Midbrain (tissue), 1 donor: Measurements from ENCODE around the gene CFAP65.

Experiments used
- DNase-seq: peaks from one replicate; lab custom pipeline; 2025; lab: John Stamatoyannopoulos, UW

Gene CFAP65

DNA sequence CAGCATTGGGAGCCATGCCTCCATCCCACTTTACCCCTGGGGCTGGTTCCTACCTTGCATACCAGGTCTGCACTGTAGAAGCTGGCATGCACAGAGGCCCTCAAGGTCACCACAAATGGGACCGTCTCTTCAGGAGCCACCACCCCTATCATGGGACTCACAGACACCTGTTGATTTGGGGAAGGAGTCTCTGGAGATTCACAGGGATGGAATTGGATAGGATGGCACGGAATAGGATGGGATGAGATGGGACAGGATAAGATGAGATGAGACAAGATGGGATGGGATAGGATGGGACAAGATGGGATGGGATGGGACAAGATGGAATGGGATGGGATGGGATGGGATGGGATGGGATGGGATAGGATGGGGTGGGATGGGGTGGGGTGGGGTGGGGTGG is 32.0 kb downstream of the CFAP65 start:
- DNase-seq: no peak

- DNase-seq: no peak
These were observed 37.3 kb downstream of the CFAP65 start for GRCh38 chr2:219003979-219004378.

DNA sequence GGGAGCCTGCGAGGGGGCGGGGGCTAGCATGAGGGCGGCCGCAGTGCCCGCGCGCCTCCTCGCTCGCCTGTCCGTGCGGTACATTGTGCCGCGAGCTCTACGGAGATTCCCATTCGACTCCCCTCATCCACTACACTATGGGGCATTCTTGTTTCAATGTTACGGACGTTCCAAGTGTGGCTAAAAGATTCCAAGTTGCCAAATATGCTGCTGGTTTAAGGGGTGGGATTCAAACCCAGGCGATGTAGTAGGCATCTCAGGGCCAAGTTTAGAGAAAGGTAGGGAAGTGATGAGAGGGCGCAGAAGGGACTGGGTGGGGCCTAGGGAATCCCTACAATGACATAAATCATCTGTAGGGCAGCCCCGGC is 38.1 kb downstream of the CFAP65 start:
- DNase-seq: no peak

DNA sequence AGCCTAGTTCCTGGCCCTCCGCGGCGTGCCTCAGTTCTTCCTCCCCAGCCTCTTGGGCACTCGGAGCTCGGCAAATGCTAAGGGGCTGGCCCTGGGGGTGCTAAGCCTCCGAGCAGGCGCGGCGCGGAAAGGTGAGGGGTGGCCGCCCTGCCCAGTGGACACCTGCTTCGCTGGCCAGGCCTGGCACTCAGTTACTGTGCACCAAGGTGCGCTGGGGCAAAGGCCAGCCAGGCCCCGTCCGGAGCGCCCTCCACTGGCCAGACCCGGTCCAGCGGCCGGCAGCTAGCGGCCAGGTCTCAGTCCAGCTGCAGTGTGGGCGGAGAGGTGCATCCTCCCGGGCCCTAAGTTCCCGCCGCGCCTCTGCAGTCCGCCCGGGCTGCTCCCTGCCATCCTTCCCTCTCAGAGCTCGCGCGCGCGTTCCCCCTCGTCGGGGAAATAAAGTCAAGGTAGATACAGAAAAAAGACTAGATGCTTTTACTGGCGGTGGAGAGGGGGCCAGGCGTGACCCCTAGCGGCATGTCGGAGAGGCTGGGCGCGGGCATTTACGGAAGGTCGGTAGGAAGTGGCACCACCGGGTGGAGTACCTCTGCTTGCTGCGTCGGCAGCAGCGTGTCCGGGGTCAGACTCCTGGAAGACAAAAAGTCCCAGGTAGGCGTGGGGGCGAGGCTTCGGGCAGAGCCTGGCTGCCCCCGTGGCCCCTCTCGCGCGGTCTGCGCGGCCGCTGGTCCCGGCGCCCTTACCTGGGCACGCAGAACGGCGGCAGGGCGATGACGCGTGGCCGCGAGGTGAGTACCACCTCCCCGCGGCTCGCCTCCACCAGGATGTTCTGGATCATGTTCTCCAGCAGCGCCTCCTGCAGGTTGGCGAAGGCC is 38.7 kb downstream of the CFAP65 start:
- no peak for DNase-seq

DNA sequence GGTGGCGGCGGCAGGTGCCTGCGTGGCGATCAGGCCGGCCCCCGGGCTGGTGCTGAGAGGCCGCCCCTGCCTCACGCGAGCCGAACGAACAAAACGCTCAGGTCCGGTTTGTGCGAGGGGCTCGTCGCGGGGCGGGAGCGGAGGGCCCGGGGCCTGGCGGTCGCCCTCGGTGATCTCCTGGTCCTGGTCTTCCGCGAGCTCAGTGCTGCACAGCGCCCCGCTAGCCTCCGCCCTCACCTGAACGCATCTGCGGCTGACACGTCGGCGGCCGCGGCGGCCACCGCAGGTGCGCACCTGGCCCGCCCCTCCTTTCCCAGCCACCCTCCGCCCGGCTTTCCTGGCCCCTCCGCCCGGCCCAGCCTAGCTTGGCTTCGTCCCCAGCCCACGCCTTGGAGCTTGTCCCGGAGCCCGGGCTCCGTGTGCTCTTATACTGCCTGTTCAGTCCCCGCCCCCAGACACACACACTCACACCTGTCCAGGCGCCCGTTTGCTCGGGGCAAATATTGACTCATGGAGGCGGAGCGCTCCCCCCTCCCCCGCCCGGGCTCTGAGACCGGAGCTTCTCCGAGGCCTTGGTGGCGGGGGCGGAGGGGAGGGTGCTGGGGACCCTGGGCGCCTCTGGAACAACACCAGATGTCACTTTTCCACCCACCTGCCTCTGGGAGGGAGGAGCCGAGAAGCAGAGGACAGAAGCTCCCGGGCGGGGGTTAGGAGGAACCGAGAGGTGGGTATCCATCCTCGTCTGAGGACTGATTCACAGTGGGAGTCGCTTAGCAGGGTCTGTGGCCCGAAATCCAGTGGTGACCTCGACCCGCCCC is 39.5 kb downstream of the CFAP65 start:
- DNase-seq: no peak

- no peak for DNase-seq
These were observed 40.2 kb downstream of the CFAP65 start for GRCh38 chr2:219001100-219001576.

DNA sequence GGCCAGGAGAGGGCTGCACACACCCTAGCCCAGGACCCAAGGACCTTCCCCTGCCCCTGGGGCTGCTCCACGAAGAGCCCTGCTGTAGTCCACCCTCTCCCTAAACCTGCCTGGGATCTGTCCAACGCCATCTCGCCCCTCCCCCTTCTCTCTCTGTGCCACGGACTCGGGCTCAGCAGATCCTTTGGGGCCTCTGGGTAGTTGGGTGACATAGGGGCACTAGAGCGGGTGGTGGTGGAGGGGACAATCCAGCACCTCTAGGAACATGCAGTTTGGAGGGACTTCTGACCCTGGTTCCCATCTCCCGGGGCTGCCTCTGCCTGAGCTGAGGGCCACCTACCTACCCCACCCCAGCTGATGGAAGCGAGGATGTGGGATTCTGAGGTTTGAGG is 40.8 kb downstream of the CFAP65 start:
- DNase-seq: no peak

DNA sequence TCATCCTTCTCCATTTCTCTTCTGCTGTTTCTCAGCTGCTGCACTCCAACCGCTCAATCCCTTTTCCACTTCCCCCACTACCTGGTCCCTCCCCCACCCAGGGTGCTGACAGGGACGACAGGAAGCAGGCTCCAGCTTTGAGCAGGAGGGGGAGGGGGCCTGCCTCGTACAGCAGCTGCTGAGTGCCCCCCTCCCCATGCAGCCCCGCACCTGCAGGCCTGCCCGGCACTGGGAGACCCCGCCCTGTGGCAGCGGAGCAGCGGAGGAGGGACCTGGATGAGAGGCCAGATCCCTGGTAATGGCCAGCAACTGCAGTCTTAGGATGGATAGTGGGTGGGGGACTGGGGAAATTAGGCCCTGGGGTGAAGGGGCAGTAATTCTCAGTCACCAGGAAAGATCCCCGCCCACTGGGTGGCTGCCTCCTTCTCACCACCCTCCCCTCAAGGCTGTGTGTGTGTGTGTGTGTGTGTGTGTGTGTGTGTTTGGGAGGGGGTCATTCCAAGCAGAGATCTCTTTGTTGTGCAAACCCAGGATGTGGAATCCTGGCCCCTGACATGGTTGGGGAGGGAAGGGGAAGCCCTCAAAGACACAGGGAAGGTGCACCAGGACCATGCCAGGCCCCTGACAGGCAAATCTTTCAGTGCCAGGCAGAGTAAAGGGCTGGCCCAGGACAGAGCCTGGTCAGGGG is 41.3 kb downstream of the CFAP65 start:
- DNase-seq: no peak

GRCh38 chr2:218999021-218999880 is 42.1 kb downstream of the CFAP65 start:
- no peak for DNase-seq

DNA sequence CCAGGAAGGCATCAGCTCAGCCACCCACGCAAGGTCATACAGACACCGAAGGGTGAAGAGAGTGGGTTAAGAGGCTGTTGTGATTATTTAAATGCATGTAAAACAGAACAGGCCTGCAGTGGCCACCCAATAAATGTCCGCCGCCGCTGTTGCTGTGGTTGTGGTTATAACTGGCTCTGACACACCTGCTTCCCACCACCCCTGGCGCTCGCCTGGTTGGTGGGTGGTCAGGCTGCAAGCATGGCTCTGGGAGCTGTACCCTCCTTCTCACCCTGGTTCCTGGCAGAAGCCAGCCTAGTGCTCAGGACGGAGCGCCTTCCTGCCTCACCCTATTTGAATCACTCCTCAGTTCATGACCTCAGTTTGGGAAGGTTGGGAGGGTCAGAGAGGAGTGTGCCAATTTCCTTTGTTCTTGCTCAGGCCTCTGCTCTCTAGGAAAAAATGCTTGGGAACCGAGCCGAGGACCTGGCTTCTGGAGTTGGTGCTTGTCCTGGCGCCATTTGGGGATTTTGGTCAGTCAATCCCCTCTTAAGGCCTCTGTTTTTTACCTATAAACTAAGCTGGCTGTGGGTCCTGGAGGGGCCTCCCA is 42.8 kb downstream of the CFAP65 start:
- DNase-seq: no peak

DNA sequence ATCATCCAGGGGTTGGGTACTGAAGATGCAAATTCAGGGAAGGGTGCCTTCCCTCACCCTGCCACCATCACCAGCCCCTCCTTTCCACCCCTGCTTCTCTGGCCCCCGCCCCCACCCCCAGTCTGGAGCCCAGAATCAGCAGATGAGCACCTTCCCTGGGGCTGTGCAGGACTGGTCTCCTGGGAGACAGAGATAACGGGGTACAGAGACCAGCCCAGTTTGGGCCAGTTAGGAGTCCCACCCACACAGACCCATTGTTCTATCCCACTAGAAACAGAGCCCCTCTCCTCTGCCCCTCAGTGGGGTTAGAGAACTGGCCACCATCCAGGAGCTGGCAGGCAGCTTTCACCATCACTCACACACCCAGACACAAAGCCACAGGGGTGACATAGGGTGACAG is 43.6 kb downstream of the CFAP65 start:
- no peak for DNase-seq

DNA sequence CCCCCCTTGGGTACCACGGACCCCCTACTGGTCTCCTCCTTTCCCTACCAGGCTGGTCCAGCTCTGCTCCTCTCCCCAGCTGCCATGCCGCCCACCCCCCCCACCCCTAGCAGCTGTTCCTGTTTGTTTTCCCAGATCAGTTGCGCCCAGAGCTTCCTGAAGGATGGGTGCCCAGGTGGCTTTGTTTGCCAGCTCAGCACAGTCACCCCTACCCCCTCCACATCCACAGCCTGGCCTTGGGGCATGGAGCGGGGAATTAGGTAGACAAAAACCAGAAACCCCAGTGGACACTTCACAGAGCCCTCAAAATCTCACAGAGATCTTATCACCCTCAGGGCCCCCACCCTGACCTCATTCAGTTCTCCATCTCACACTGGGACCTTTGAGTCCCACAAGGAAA is 44.4 kb downstream of the CFAP65 start:
- DNase-seq: no peak

GRCh38 chr2:218995972-218996711 is 45.2 kb downstream of the CFAP65 start:
- peak; percentile 89 for DNase-seq

DNA sequence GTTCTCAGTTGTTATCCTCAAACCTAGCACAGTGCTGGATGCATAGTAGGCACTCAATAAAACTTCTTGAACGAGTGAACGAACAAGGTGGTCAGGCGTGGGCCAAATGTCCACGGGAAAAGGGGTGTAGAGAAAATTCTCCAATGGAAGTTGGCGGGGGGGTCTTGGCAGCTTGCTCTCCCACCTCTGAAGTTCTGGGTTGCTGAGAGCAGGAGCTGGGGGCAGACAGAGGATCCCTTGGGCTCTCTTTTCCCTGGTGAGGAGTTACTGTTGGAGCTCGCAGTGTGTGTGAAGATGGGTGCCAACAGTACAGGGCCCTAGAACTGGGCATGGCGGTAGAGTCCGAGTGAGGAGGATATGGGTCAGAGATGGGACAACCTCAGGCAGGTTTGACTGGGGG is 45.8 kb downstream of the CFAP65 start:
- DNase-seq: no peak

DNA sequence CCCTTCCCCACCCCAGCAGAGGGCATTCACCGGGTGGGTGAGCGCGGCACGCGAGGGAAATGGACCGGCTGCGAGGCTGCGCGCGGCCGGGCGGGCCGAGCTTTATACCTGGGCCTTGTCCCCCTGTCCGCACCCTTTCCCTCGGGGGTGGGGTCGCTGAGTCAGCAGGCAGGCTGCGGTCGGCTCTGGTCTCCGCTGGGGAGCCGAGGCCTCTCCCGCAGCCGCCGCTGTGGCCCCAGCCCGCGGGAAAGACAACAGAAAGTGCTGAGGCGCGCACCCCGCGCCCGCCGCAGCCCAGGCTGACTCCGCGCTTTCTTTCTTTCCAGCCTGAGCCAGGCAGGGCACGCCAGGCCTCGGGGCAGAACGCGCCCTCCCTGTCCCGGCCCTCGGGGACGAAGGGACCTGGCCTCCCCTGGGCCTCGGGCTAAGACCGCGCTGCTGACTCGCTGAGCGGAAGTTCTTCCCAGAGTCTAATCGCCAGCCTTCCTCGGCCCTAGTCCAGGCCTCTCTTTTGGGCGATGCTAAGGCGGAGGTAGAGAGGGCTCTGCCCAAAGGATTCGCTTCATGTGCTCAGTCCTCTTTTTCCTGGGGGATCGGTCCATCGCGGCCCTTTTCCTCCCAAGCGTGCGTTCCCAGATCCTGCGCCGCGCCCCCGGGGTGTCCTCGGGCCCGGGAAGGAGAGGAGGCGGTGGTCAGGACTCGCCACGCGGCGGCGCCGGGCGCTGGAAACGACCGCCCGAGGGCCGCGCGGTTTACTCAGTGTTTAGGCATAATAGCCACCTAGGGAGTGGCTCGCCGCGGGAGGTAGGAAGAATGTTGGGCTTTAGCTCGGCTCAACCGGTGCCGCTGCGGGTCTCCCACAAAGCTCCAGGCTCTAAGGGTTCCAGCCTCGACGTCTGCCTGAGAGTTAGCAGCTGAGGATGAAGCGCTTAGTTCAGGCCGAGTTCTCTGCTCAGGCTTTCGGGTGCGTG is 47.7 kb downstream of the CFAP65 start, which contains the start of gene CRYBA2:
Gene CRYBA2, minus strand, starts transcription at position 78 of the 971 bp plus-strand sequence. CDS start 246 bp downstream, outside the sequence.
- DNase-seq: no peak

DNA sequence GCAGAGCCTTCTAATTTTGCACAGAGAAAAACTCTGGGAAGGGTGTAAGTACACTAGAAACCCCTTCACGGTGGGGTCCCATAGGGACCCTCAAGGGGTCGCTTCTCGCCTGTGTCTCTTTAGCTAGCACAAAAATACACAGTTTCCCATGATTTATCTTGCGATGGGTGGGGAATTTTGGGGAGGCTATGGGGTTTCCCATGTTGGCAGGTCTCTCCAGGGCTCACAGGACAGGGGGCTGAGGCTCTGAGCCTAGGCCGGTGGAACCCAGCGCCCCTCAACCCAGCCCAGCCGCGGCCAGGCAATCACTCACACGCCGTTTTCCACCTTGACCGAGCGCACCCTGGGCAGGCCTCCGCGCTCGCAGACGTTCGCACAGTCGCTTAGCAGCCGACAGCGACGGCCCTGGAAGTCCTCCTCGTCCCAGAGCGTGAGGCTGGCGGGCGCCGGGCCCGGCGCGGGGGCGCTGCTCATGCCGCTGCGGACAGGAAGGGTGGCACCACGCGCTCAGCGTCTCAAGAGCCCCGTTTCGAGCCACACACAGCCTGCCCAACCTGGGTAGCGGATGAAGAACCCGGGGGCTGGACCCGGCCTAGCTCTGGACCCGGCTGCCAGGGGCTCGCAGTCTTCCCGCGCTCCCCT is 48.5 kb downstream of the CFAP65 start:
- DNase-seq: no peak

DNA sequence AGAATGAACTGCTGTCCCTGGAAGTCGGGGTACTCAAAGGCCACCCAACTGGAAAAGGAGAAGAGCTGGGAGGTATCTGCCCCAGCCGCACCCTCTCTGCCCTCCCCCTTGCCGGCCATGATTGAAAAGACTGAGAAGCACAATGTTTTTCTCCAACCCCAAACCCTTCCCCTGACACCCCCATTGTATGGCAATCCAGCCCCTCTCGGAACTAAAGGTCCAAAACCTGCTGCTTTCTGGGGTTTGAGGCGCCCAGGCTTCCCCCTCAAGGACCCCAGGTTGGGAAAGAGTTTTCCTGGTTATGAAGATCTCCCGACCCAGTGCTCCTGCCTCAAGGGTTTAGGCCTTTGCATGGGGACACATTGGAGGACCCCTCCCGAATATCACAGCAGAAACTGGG is 49.1 kb downstream of the CFAP65 start:
- DNase-seq: no peak

- DNase-seq: no peak
These were observed 49.6 kb downstream of the CFAP65 start for GRCh38 chr2:218991674-218992168.
